H9 (cell line): ENCODE data around the gene TBATA. TPM values are rescaled to one million over a fixed set of nuclear protein-coding genes. Genes with fewer than 3 reads are reported as not detected.

Experiments
- DNase-seq: peaks from one replicate; pipeline ENCODE4 v3.0.0-alpha.2; 2017
- H2AFZ ChIP-seq: one replicate; pipeline ENCODE4 v1.6.1; 2013; ENCODE audit warnings: mild to moderate bottlenecking, low read length, control low read depth, moderate library complexity
- H2AK5ac ChIP-seq: 2 replicates; pipeline ENCODE4 v1.6.1; 2013; ENCODE audit warnings: low read length, control low read depth, mixed read lengths; ENCODE audit not compliant: insufficient read length
- H2BK120ac ChIP-seq: one replicate; pipeline ENCODE4 v1.6.1; 2013; ENCODE audit warnings: low read depth, mild to moderate bottlenecking, low read length, control low read depth, inconsistent platforms; ENCODE audit not compliant: poor library complexity, severe bottlenecking
- H2BK12ac ChIP-seq: 2 replicates; pipeline ENCODE4 v1.6.1; 2013; ENCODE audit warnings: low read length, control low read depth, mixed read lengths, low read depth; ENCODE audit not compliant: insufficient read length
- H2BK15ac ChIP-seq: 2 replicates; pipeline ENCODE4 v1.6.1; 2013; ENCODE audit warnings: low read depth, low read length, control low read depth
- H2BK20ac ChIP-seq: one replicate; pipeline ENCODE4 v1.6.1; 2013; ENCODE audit warnings: low read depth, mild to moderate bottlenecking, low read length, control low read depth, inconsistent platforms; ENCODE audit not compliant: poor library complexity, severe bottlenecking
- H2BK5ac ChIP-seq: 2 replicates; pipeline ENCODE4 v1.6.1; 2013; ENCODE audit warnings: low read length, control low read depth, mixed read lengths; ENCODE audit not compliant: insufficient read length
- H3K14ac ChIP-seq: 2 replicates; pipeline ENCODE4 v1.6.1; 2013; ENCODE audit warnings: low read length, control low read depth; ENCODE audit not compliant: insufficient read depth
- H3K18ac ChIP-seq: 2 replicates; pipeline ENCODE4 v1.6.1; 2013; ENCODE audit warnings: low read depth, mild to moderate bottlenecking, mixed read lengths, low read length, control low read depth; ENCODE audit not compliant: insufficient read length
- H3K23ac ChIP-seq: 2 replicates; pipeline ENCODE4 v1.6.1; 2013; ENCODE audit warnings: low read length, control low read depth, mixed read lengths, low read depth; ENCODE audit not compliant: insufficient read length
- H3K23me2 ChIP-seq: 2 replicates; pipeline ENCODE4 v1.6.1; 2013; ENCODE audit warnings: low read depth, mild to moderate bottlenecking, mixed read lengths, low read length, control low read depth; ENCODE audit not compliant: insufficient read length, poor library complexity, severe bottlenecking
- H3K27ac ChIP-seq: 2 replicates; pipeline ENCODE4 v1.5.1; 2013; ENCODE audit warnings: low read length, control low read depth, mixed read lengths, low read depth; ENCODE audit not compliant: insufficient read length
- H3K27me3 ChIP-seq: 2 replicates; pipeline ENCODE4 v1.6.1; 2013; ENCODE audit warnings: low read length, control low read depth, inconsistent platforms; ENCODE audit not compliant: insufficient read depth
- H3K4ac ChIP-seq: 2 replicates; pipeline ENCODE4 v1.6.1; 2013; ENCODE audit warnings: low read depth, mild to moderate bottlenecking, control low read depth, inconsistent platforms, low read length, moderate library complexity
- H3K4me1 ChIP-seq: 2 replicates; pipeline ENCODE4 v1.6.1; 2013; ENCODE audit warnings: low read length, control low read depth, inconsistent platforms; ENCODE audit not compliant: insufficient read depth
- H3K4me2 ChIP-seq: 2 replicates; pipeline ENCODE4 v1.6.1; 2013; ENCODE audit warnings: low read length, control low read depth, mixed read lengths; ENCODE audit not compliant: insufficient read length, insufficient read depth
- H3K56ac ChIP-seq: 2 replicates; pipeline ENCODE4 v1.6.1; 2013; ENCODE audit warnings: low read depth, mild to moderate bottlenecking, mixed read lengths, low read length, control low read depth; ENCODE audit not compliant: insufficient read length
- H3K79me1 ChIP-seq: 2 replicates; pipeline ENCODE4 v1.6.1; 2013; ENCODE audit warnings: low read depth, mild to moderate bottlenecking, moderate library complexity, low read length, control low read depth, inconsistent platforms; ENCODE audit not compliant: insufficient read depth, poor library complexity, severe bottlenecking
- H3K79me2 ChIP-seq: 2 replicates; pipeline ENCODE4 v1.6.1; 2013; ENCODE audit warnings: low read length, control low read depth, inconsistent platforms; ENCODE audit not compliant: insufficient read depth
- H3K9ac ChIP-seq: 2 replicates; pipeline ENCODE4 v1.6.1; 2013; ENCODE audit warnings: low read length, control low read depth, mixed read lengths; ENCODE audit not compliant: insufficient read length; ENCODE audit errors: extremely low read depth
- H3K9me3 ChIP-seq: one replicate; pipeline ENCODE4 v1.6.1; 2013; ENCODE audit warnings: low read depth, low read length, inconsistent platforms; ENCODE audit not compliant: control insufficient read depth
- H3T11ph ChIP-seq: one replicate; pipeline ENCODE4 v1.6.1; 2013; ENCODE audit warnings: mild to moderate bottlenecking, low read length, control low read depth, inconsistent platforms
- H4K20me1 ChIP-seq: one replicate; pipeline ENCODE4 v1.6.1; 2013; ENCODE audit not compliant: control insufficient read depth, insufficient read length, insufficient read depth
- H4K5ac ChIP-seq: 2 replicates; pipeline ENCODE4 v1.6.1; 2013; ENCODE audit warnings: low read depth, mild to moderate bottlenecking, mixed read lengths, low read length, control low read depth; ENCODE audit not compliant: insufficient read length
- H4K8ac ChIP-seq: replicated peaks from 2 replicates; pipeline ENCODE4 v1.6.1; 2013; ENCODE audit warnings: low read length, control low read depth, mixed read lengths, low read depth; ENCODE audit not compliant: insufficient read length
- H4K91ac ChIP-seq: 2 replicates; pipeline ENCODE4 v1.6.1; 2013; ENCODE audit warnings: low read depth, mild to moderate bottlenecking, moderate library complexity, mixed read lengths, low read length, control low read depth; ENCODE audit not compliant: insufficient read length
- H3K27ac Mint-ChIP-seq, 3 experiments: 2 replicates in 2 of 3; 3 replicates in 1 of 3; pipeline ENCODE4 v1.8.0; 2020 to 2021; ENCODE audit warnings: mixed read lengths in 3 of 3, mild to moderate bottlenecking in 1 of 3, moderate library complexity in 1 of 3
- H3K27me3 Mint-ChIP-seq: 2 replicates; pipeline ENCODE4 v1.8.0; 2021; ENCODE audit warnings: low read depth, mild to moderate bottlenecking, moderate library complexity, mixed read lengths
- H3K36me3 Mint-ChIP-seq, 3 experiments: 2 replicates in 2 of 3; 3 replicates in 1 of 3; pipeline ENCODE4 v1.8.0; 2020 to 2021; ENCODE audit warnings: low read depth in 3 of 3, mixed read lengths in 3 of 3; ENCODE audit not compliant: insufficient read depth in 1 of 3
- H3K4me1 Mint-ChIP-seq, 2 experiments: 2 replicates each; pipeline ENCODE4 v1.8.0; 2020; ENCODE audit warnings: mixed read lengths in 2 of 2
- H3K4me3 Mint-ChIP-seq, 2 experiments: 2 replicates in 1 of 2; 3 replicates in 1 of 2; pipeline ENCODE4 v1.8.0; 2020 to 2021; ENCODE audit warnings: mild to moderate bottlenecking in 2 of 2, mixed read lengths in 2 of 2, moderate library complexity in 1 of 2
- H3K9me3 Mint-ChIP-seq, 2 experiments: 2 replicates in 1 of 2; 3 replicates in 1 of 2; pipeline ENCODE4 v1.8.0; 2020; ENCODE audit warnings: mild to moderate bottlenecking in 2 of 2, mixed read lengths in 2 of 2, moderate library complexity in 1 of 2
- CTCF ChIP-seq: fragments of 200-600 bp; sonication (generic); conservative IDR thresholded peaks from 3 replicates; pipeline ENCODE4 v1.8.0; 2021; ENCODE audit warnings: antibody characterized with exemption, mild to moderate bottlenecking
- WGBS: extraction: QIAGEN DNeasy Blood & Tissue Kit; methylation state at CpG from one replicate; pipeline ENCODE4 v1.1.7; 2013; ENCODE audit warnings: missing lambda C conversion rate, low lambda C conversion rate, mixed read lengths; ENCODE audit not compliant: insufficient read length; ENCODE audit errors: extremely low coverage; 5-methylcytosine and 5-hydroxymethylcytosine counted together
- total RNA-seq: library from RNA; stranded (reverse); gene quantifications from 2 replicates; pipeline ENCODE4 v1.2.1, GENCODE V29; 2021

Gene TBATA
- total RNA-seq, 1 experiment from 2014 or later: not detected

GRCh38 chr10:70753841-70754621 is 31.1 kb downstream of the TBATA start:
- Histone ChIP-seq H3K79me2 (no peaks in the 10 kb centered on the region), H4K8ac (no peak overlapping the region), H3K9me3 (no peaks in the 10 kb centered on the region), H2BK12ac (no peak overlapping the region), H3K23me2 (no peaks in the 10 kb centered on the region), H3K23ac (no peak overlapping the region), H2BK120ac (no peak overlapping the region), H4K5ac (no peak overlapping the region), H3K27ac (no peak overlapping the region), H3K56ac (no peak overlapping the region), H3K4me1 (no peaks in the 10 kb centered on the region), H3K9ac (no peak overlapping the region), H4K20me1 (no peaks in the 10 kb centered on the region), H2BK15ac (no peak overlapping the region), H4K91ac (no peak overlapping the region), H2AK5ac (no peak overlapping the region), H3K27me3 (no peaks in the 10 kb centered on the region), H3T11ph (no peak overlapping the region), H3K4ac (no peak overlapping the region), H3K79me1 (no peaks in the 10 kb centered on the region), H3K18ac (no peak overlapping the region), H2AFZ (no peak overlapping the region), H3K4me2 (no peak overlapping the region), H3K14ac (no peak overlapping the region), H2BK20ac (no peak overlapping the region), H2BK5ac (no peak overlapping the region)
- WGBS: no CpG with 5 or more reads among the region's 15 CpGs
- DNase-seq: peak; percentile 75
- Mint-ChIP-seq H3K27me3 (no peaks in the 10 kb centered on the region), H3K36me3 (no peaks in the 10 kb centered on the region), H3K27ac (peak overlapping the region; percentile 9 to 35 (median 34); a peak in 5 of 7 replicates), H3K4me3 (no peak overlapping the region), H3K9me3 (no peaks in the 10 kb centered on the region; a peak in 1 of 5 replicates), H3K4me1 (peaks cover 14 to 20% of the 10 kb centered on the region in 2 experiments)
- peak; percentile 28; the same call in 2 of the 3 replicates for TF ChIP-seq CTCF
